Stomach (tissue), 9 donors: ENCODE data around the gene SCN8A. TPM values are rescaled to one million over a fixed set of nuclear protein-coding genes. Genes with fewer than 3 reads are reported as not detected.

ENCODE experiments used
- DNase-seq, 2 donors: peaks; one replicate each; pipeline versions ENCODE4 v3.0.0 to v3.0.0-alpha.2; 2013 to 2019
- H3K27ac ChIP-seq, 5 donors: fragments of 200-600 bp in 4 of 5; sonication (generic) in 4 of 5; one replicate each; pipeline ENCODE4 v1.5.1; 2013 to 2019; ENCODE audit warnings: mild to moderate bottlenecking in 1 of 5, moderate library complexity in 1 of 5
- H3K27me3 ChIP-seq, 3 donors: fragments of 200-600 bp; sonication (generic); one replicate each; pipeline ENCODE4 v1.5.1; 2017 to 2019; ENCODE audit warnings: mixed run types in 1 of 3
- H3K36me3 ChIP-seq, 4 donors: fragments of 200-600 bp; sonication (generic); 1 replicate in 3 of 4; 2 replicates in 1 of 4; pipeline ENCODE4 v1.5.1; 2016 to 2019
- H3K4me1 ChIP-seq, 4 donors: fragments of 200-600 bp; sonication (generic); one replicate each; pipeline ENCODE4 v1.5.1; 2016 to 2019
- H3K4me3 ChIP-seq, 4 donors: fragments of 200-600 bp; sonication (generic) in 3 of 4; one replicate each; pipeline ENCODE4 v1.5.1; 2016 to 2019; ENCODE audit warnings: mild to moderate bottlenecking in 1 of 4
- H3K9me3 ChIP-seq, 4 donors: fragments of 200-600 bp; sonication (generic); one replicate each; pipeline ENCODE4 v1.5.1; 2016 to 2019
- CTCF ChIP-seq, 7 experiments: fragments of 450-650 bp in 4 of 7; fragments of 200-600 bp in 3 of 7; sonication (generic) in 3 of 7; IDR thresholded peaks; one replicate each; pipeline ENCODE4 v1.5.1; 2016 to 2019; ENCODE audit warnings: antibody characterized with exemption in 7 of 7, control low read depth in 2 of 7, mild to moderate bottlenecking in 1 of 7
- EP300 ChIP-seq: sonication (generic); formaldehyde crosslinking; IDR thresholded peaks from one replicate; pipeline ENCODE4 v1.6.1; 2017; ENCODE audit warnings: antibody characterized with exemption
- POLR2A ChIP-seq, 4 donors: fragments of 450-650 bp; IDR thresholded peaks; one replicate each; pipeline ENCODE4 v1.6.1; 2016; ENCODE audit warnings: antibody characterized with exemption in 4 of 4, control low read depth in 2 of 4, mild to moderate bottlenecking in 1 of 4, moderate library complexity in 1 of 4
- POLR2AphosphoS5 ChIP-seq, 3 donors: sonication (generic); formaldehyde crosslinking; IDR thresholded peaks; one replicate each; pipeline ENCODE4 v1.6.1; 2016; ENCODE audit warnings: antibody characterized with exemption in 3 of 3
- WGBS, 5 donors: extraction: QIAGEN DNeasy Blood & Tissue Kit in 3 of 5; methylation state at CpG; one replicate each; pipeline versions ENCODE4 v1.1.5 to v1.1.7; 2013 to 2018; 5-methylcytosine and 5-hydroxymethylcytosine counted together
- intact Hi-C: fragments of 100-400 bp; cut with DNase I; formaldehyde crosslinking; loops from one replicate; pipeline ENCODE4 v1.15.1; 2023; ENCODE audit warnings: low total_unique reads
- polyA plus RNA-seq, 3 donors: library from polyadenylated mRNA; stranded (reverse); fragments of 200-250 nt; gene quantifications; one replicate each; pipeline ENCODE4 v1.2.3, GENCODE V29; 2013
- total RNA-seq, 5 donors: library from RNA; depleted of rRNA; stranded (reverse); fragments of >200 nt; gene quantifications; one replicate each; pipeline versions ENCODE4 v1.1.0 to v1.2.3, GENCODE V29; 2014 to 2016
- donor health status: healthy with polysubstance abuse.
- donor health status: Bipolar disorder and iron deficiency.
- donor health status: healthy.

SCN8A gene
- total and polyA plus RNA-seq, 8 donors: 0.08 to 19.6 (median 1.2) TPM

- H3K4me3 ChIP-seq: peak overlapping the region; percentile 51 to 62 (median 55)
- intact Hi-C loops: no loop called here
- peaks cover 15 to 43% (median 25%) of the 10 kb centered on the region in 4 donors for H3K4me1 ChIP-seq
- H3K36me3 ChIP-seq: no peaks in the 10 kb centered on the region
- 7 to 36% (median 11%) methylated on average over 45 to 113 of the region's 113 CpGs; no CpG with 5 or more reads in 1 of the 5 donors for WGBS, 5 donors
- peak overlapping the region; percentile 65 to 83 (median 77) for H3K27ac ChIP-seq
- peaks cover 0 to 75% (median 6%) of the 10 kb centered on the region in 3 donors for H3K27me3 ChIP-seq
- peak; percentile 60 to 92 for DNase-seq
- H3K9me3 ChIP-seq: no peaks in the 10 kb centered on the region
- TF ChIP-seq EP300: no peak
- peak in 1 of 3 donors; percentile 20 for TF ChIP-seq POLR2AphosphoS5 (IDR thresholded peaks at IDR 0.05)
- TF ChIP-seq CTCF (IDR thresholded peaks at IDR 0.05): peak in 3 of 7 experiments; percentile 4 to 57 (median 7)
These were observed 229.8 kb downstream of the SCN8A start for GRCh38 chr12:51820526-51821439.

DNA sequence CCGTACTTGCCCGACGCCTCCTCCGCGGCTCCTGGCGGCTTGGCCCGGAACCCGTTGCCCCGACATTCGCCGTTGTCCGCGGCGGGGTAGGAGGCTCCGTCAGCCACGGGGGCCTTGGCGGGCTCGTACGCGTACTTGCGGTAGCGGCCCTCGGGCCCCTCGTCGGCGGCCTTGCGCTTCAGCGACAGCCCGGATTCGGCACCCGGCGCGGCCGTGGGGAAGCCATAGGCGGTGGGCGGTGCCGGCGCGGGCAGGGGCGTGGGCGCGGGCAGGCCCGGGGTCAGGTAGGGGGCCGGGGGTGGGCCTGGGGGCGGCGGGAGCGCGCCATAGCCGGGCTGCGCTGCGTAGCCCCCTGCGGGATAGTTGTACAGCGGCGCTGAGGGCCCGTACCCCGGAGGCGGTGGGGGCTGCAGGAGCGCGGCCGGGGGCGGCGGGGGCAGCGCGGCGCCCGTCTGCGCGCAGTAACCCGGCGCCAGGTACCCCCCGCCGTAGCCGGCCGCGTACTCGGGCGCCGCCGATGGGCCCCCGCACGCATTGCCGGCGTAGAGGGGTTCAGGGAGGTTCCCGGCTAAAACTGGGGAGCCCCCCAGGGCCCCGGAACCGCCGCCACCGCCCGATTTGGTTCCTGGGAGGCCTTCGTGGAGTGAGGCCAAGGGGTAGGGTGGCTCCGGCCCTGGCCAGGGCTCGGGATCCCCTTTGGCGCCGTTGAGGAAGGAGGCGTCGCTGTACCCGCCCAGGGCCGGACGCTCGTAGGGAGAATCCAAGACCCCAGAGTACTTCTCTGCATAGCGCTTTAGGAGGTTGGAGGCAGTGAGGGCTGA lies 230.6 kb downstream of the SCN8A start:
- intact Hi-C loops: no loop called here
- Histone ChIP-seq H3K9me3 (no peaks in the 10 kb centered on the region), H3K36me3 (no peaks in the 10 kb centered on the region), H3K4me3 (peak overlapping the region; percentile 51 to 62 (median 55)), H3K27ac (peak overlapping the region; percentile 65 to 83 (median 77)), H3K4me1 (peaks cover 16 to 45% (median 25%) of the 10 kb centered on the region in 4 donors), H3K27me3 (peaks cover 0 to 69% (median 6%) of the 10 kb centered on the region in 3 donors)
- DNase-seq: peak in 1 of 2 donors; percentile 64
- 27 to 62% (median 37%) methylated on average over 25 to 101 of the region's 101 CpGs for WGBS, 5 donors
- no peak for TF ChIP-seq POLR2AphosphoS5 (IDR thresholded peaks at IDR 0.05)
- no peak for TF ChIP-seq POLR2A (IDR thresholded peaks at IDR 0.05)
- TF ChIP-seq EP300: no peak
- TF ChIP-seq CTCF (IDR thresholded peaks at IDR 0.05): no peak

GRCh38 chr12:51822261-51822616 lies 231.2 kb downstream of the SCN8A start:
- H3K9me3 ChIP-seq: no peaks in the 10 kb centered on the region
- TF ChIP-seq EP300 (no peak), POLR2A (IDR thresholded peaks at IDR 0.05) (no peak), POLR2AphosphoS5 (IDR thresholded peaks at IDR 0.05) (no peak), CTCF (IDR thresholded peaks at IDR 0.05) (no peak)
- H3K4me3 ChIP-seq: peak overlapping the region in 2 of 4 donors; percentile 58 to 62
- no peaks in the 10 kb centered on the region for H3K36me3 ChIP-seq
- intact Hi-C loops: no loop called here
- peak overlapping the region in 1 of 5 donors; percentile 83 for H3K27ac ChIP-seq
- WGBS, 5 donors: 89 to 96% (median 92%) methylated on average over 15 to 16 of the region's 16 CpGs
- H3K27me3 ChIP-seq: peaks cover 0 to 63% (median 6%) of the 10 kb centered on the region in 3 donors
- DNase-seq: no peak
- peaks cover 17 to 51% (median 27%) of the 10 kb centered on the region in 4 donors for H3K4me1 ChIP-seq

- TF ChIP-seq POLR2AphosphoS5 (IDR thresholded peaks at IDR 0.05) (no peak), EP300 (no peak), POLR2A (IDR thresholded peaks at IDR 0.05) (no peak), CTCF (IDR thresholded peaks at IDR 0.05) (no peak)
- Histone ChIP-seq H3K4me1 (peaks cover 17 to 58% (median 32%) of the 10 kb centered on the region in 4 donors), H3K4me3 (no peak overlapping the region), H3K27ac (no peak overlapping the region), H3K9me3 (no peaks in the 10 kb centered on the region), H3K36me3 (no peaks in the 10 kb centered on the region), H3K27me3 (peaks cover 0 to 56% (median 6%) of the 10 kb centered on the region in 3 donors)
- DNase-seq: no peak
- intact Hi-C loops: no loop called here
- 78 to 96% (median 85%) methylated on average over 4 of the region's 4 CpGs for WGBS, 5 donors
These were observed 231.9 kb downstream of the SCN8A start for GRCh38 chr12:51822956-51823355.
